ENCODE measurements around the gene NFKBIZ.

GRCh38 chr3:101898752-101899169, 49.4 kb downstream of the NFKBIZ start:
- TF ChIP-seq, protein P1, sequence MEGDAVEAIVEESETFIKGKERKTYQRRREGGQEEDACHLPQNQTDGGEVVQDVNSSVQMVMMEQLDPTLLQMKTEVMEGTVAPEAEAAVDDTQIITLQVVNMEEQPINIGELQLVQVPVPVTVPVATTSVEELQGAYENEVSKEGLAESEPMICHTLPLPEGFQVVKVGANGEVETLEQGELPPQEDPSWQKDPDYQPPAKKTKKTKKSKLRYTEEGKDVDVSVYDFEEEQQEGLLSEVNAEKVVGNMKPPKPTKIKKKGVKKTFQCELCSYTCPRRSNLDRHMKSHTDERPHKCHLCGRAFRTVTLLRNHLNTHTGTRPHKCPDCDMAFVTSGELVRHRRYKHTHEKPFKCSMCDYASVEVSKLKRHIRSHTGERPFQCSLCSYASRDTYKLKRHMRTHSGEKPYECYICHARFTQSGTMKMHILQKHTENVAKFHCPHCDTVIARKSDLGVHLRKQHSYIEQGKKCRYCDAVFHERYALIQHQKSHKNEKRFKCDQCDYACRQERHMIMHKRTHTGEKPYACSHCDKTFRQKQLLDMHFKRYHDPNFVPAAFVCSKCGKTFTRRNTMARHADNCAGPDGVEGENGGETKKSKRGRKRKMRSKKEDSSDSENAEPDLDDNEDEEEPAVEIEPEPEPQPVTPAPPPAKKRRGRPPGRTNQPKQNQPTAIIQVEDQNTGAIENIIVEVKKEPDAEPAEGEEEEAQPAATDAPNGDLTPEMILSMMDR (conservative IDR thresholded peaks at IDR 0.05; ENCODE audit: low read depth, low read length) = no peak
- TF ChIP-seq EZH2 (IDR thresholded peaks at IDR 0.05; ENCODE audit: low read length, unreplicated experiment) = no peak
- TF ChIP-seq EZH2phosphoT487 (IDR thresholded peaks at IDR 0.05; ENCODE audit: borderline replicate concordance, low read length) = no peak

Measured in PC-3 (cell line).